HG03442 (cell line): ENCODE measurements around the gene LKAAEAR1.

ENCODE experiments used
- ATAC-seq: cut with Tn5 transposase; IDR thresholded peaks from one replicate; pipeline ENCODE4 v1.9.1; 2021; ENCODE audit warnings: mild to moderate bottlenecking, moderate library complexity; ENCODE audit not compliant: unreplicated experiment

LKAAEAR1 gene

GRCh38 chr20:64069209-64069613, 15.0 kb downstream of the LKAAEAR1 start:
- ATAC-seq: no peak

DNA sequence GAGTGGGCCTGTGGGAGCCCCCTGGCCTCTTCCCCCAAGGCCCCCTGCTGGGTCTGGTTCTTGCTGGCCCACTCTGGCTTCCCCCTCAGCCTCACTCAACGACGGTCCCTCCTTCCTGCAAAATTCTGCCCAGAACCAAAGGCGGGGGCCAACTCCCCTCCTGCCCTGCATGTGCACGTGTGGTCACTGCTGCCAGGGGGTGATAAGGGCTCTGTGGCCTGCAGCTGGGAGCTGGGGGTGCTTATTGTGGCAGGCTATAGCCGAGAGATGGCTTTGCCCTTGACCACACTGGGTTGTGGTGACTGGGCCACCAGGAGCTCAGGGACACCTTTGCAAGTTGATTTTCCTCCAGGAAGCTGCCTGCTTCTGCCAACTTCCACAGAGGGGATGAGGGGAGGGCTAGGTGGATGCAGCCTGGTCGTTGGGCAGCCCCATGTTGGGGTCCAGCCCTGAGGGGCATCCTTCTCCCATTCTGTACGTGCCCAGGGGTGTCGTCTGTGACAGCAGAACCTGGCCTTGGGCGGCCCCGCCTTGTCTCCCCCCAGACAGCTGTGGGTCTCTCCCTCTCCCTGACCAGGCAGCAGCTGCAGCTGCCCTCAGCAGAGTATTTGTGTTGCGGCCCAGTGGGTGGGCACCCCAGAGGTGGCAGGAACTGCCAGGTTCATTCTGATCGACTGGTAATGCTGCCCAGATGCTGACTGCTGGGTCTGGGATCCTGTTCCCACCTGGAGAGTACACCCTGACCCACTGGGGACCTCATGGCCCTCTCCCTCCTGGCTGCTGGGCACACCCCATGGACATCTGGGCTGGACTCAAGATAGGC, 15.6 kb downstream of the LKAAEAR1 start:
- no peak for ATAC-seq

- ATAC-seq: no peak
Measured at GRCh38 chr20:64067733-64068307, 16.4 kb downstream of the LKAAEAR1 start.

- no peak for ATAC-seq
Measured at GRCh38 chr20:64067005-64067632, 17.1 kb downstream of the LKAAEAR1 start.

- no peak for ATAC-seq
Measured at GRCh38 chr20:64065974-64066343, 18.2 kb downstream of the LKAAEAR1 start.

GRCh38 chr20:64065062-64065973, 18.9 kb downstream of the LKAAEAR1 start:
- ATAC-seq: no peak

- no peak for ATAC-seq
Measured at GRCh38 chr20:64064145-64064698, 20.0 kb downstream of the LKAAEAR1 start.

DNA sequence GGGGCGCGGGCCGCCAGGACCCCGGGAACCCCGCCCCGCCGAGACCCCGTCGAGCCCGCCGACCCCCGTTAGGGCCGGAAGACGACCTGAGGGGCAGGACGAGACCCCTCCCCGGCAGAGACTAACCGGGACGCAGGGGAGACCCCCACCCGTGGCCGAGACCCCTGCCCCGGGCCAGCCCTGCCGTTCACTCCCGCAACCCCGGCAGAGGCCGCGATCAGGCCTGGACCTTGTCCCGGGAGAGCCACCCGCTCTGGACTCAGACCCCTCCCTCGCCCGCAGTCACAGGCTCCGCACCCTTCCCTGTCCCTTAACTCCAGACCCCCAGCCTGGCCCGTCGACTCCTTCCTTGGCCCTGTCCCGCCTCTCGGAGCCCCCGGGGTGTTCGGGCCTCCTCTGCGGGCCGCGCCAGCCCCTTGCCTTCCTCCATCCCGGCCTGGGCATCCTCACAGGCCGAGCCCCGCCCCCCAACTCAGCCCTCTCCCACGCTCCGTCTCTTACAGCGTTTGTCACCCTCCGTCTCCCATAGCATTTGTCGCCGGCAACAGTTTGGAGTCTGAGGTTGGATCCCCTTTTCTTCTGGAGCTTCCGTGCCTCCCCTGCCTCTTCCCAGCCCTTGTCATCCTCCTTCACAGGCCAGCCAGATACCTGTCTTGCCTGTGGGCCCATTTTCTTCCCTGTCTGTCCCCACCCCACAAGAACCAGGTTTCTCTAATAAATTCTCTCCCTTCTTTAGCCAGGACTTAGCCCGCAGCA, 20.6 kb downstream of the LKAAEAR1 start:
- ATAC-seq: no peak

- peak; percentile 71 for ATAC-seq
Measured at GRCh38 chr20:64062596-64063388, 21.4 kb downstream of the LKAAEAR1 start, which contains the start of gene TCEA2. Gene TCEA2, plus strand, starts transcription at chr20:64063198. Its CDS starts 115 bp downstream, at chr20:64063313.

DNA sequence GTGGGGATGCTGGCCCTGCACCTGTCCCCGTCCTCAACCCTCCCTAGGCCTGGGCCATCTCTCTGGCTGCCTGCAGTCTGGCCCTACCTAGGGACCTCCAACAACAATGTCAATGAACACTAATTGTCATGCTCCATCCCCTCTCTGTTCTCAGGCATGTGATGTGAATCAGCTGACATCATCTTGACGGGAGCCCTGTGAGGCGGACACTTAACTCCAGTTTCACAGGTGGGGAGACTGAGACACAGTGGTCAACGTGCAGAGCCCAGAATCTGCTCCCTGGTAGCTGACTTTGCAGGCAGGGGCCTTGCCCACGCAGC, 22.0 kb downstream of the LKAAEAR1 start:
- no peak for ATAC-seq

GRCh38 chr20:64058536-64058935, 25.7 kb downstream of the LKAAEAR1 start:
- no peak for ATAC-seq

DNA sequence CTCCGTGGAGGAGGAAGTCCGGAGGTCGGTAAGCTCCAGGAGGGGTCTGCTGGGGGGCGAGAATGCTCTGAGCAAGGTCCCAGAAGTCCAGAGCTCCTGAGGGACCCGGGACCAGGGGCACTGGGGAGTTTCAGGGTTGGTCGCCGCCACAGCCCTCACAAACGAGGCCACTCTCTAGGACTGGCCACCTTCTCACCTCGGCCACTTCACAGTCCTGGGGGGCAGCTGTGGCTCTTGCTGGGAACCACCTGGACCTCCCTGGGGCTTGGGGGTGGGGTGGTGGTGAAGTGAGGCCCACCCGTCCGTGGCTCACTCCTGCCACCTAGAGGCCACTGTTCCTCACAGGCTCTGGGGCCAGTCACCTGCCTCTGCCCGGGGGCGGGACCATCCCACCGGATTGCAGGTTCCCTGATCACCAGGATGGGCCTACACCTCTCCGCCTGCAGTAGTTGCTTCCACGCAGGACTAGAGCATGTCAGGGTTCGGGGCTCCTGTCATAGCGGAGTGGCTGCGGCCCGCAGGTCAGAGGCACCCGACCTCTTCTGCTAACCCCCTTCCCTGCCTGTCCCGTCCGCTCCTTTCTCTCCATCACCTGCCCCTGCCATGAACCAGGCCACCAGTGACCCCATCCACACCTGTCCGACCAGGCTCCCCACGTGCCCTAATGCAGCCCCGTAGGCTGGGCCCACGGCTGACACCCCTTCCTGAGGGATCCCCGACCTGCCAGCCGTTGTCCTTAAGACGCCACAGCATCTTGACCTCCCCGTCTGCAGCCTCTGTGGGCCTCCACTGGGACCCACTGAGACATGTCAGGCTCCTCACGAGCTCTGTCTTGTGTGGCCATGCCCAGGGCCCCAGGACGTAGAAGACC, 26.3 kb downstream of the LKAAEAR1 start:
- peak; percentile 38 for ATAC-seq

DNA sequence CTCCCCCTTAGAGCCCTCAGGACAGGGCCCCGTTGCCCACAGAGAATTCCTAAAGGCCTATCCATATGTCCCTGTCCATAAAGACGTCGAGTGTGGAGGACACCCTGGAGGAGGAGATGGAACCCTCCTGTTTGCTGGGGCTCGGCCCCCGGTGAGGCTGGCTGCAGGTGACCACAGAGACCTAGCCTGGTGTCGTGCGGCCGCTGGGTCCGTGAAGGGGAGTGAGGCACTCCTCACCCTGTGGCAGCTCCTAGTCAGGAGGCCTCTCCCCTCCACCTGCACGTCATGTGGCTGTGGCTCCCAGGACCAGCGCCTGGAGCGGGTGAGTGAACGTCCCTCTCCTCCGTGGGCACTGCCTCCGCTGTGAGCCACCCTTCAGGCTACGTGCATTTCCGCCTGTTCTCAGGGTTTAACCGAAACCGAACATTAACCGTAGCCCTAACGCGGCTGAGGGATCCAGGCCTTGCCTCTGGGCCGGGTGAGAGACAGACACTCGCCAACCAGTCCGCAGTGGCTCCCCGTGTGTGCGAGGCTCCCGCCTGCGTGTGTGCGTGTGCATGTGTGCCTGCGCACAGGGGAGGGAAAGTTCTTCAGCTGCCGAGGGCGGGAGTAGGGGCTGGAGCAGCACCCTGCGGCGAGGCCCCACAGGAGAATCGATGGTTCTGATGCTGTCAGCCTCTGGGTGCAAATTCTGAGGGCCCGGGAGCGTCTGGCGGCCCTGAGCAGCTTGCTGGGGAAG, 27.1 kb downstream of the LKAAEAR1 start:
- peak; percentile 11 for ATAC-seq

DNA sequence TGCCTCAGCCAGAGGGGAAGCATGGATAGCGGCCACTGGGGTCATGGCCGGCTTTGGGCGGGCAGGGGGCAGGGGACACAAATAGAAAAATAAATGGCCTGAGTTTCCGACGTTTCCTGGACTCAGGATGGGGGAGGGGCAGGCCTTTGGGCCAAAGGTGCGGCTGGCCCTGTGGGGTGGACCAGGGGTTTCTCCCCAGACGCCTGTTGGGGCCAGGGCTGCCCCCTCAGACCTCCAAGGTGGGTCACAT, 27.6 kb downstream of the LKAAEAR1 start:
- no peak for ATAC-seq

- no peak for ATAC-seq
Measured at GRCh38 chr20:64055893-64056638, 28.1 kb downstream of the LKAAEAR1 start.

GRCh38 chr20:64055396-64055892, 28.8 kb downstream of the LKAAEAR1 start:
- ATAC-seq: no peak
